CD14-positive monocyte (primary cell): ENCODE results near the gene UNC5C. TPM values are rescaled to one million over a fixed set of nuclear protein-coding genes. Genes with fewer than 3 reads are reported as not detected.

Experiments
- DNase-seq, 3 donors: peaks; one replicate each; pipeline ENCODE4 v3.0.0-alpha.2; 2011 to 2022
- H2AFZ ChIP-seq: 2 replicates; pipeline ENCODE4 v1.6.0; 2012; ENCODE audit warnings: mild to moderate bottlenecking, low read depth, low read length, inconsistent platforms; ENCODE audit not compliant: insufficient read depth, poor library complexity, severe bottlenecking
- H3K27ac ChIP-seq, 2 donors: 1 replicate in 1 of 2; 2 replicates in 1 of 2; pipeline ENCODE4 v1.5.1; 2012 to 2013; ENCODE audit warnings: low read length in 2 of 2, control low read depth in 1 of 2, inconsistent platforms in 1 of 2, low read depth in 1 of 2, mild to moderate bottlenecking in 1 of 2
- H3K27me3 ChIP-seq, 2 donors: one replicate each; pipeline versions ENCODE4 v1.6.0 to v1.6.1; 2011 to 2013; ENCODE audit warnings: low read length in 2 of 2; ENCODE audit not compliant: control insufficient read depth in 2 of 2, insufficient read depth in 2 of 2
- H3K36me3 ChIP-seq, 2 donors: replicated peaks in 1 of 2; 1 replicate in 1 of 2; 2 replicates in 1 of 2; pipeline versions ENCODE4 v1.5.1 to v1.6.1; 2012 to 2013; ENCODE audit warnings: low read length in 2 of 2, control low read depth in 1 of 2, inconsistent platforms in 1 of 2, mild to moderate bottlenecking in 1 of 2; ENCODE audit not compliant: insufficient read depth in 2 of 2, control insufficient read depth in 1 of 2
- H3K4me1 ChIP-seq, 2 donors: 1 replicate in 1 of 2; 2 replicates in 1 of 2; pipeline versions ENCODE4 v1.5.1 to v1.6.1; 2012 to 2013; ENCODE audit warnings: low read length in 2 of 2, control low read depth in 1 of 2, inconsistent platforms in 1 of 2, mild to moderate bottlenecking in 1 of 2, moderate library complexity in 1 of 2; ENCODE audit not compliant: insufficient read depth in 2 of 2, control insufficient read depth in 1 of 2
- H3K4me2 ChIP-seq: replicated peaks from 2 replicates; pipeline ENCODE3; 2012; ENCODE audit warnings: low read length, moderate library complexity, mild to moderate bottlenecking; ENCODE audit not compliant: poor library complexity, severe bottlenecking; ENCODE audit errors: extremely low read depth
- H3K4me3 ChIP-seq, 3 experiments: fragments of 200-600 bp in 1 of 3; sonication (generic) in 1 of 3; replicated peaks in 1 of 3; 1 replicate in 2 of 3; 2 replicates in 1 of 3; pipeline ENCODE4 v1.5.1; 2011 to 2013; ENCODE audit warnings: low read length in 3 of 3, mild to moderate bottlenecking in 3 of 3, control low read depth in 2 of 3, low read depth in 2 of 3, inconsistent platforms in 1 of 3, moderate library complexity in 1 of 3
- H3K79me2 ChIP-seq: 2 replicates; pipeline ENCODE4 v1.6.0; 2012; ENCODE audit warnings: mild to moderate bottlenecking, control low read depth, inconsistent platforms, low read length, moderate library complexity; ENCODE audit not compliant: insufficient read depth
- H3K9ac ChIP-seq: 2 replicates; pipeline ENCODE4 v1.6.0; 2017; ENCODE audit warnings: low read length, mild to moderate bottlenecking; ENCODE audit not compliant: insufficient read depth, poor library complexity, severe bottlenecking
- H3K9me3 ChIP-seq, 2 donors: replicated peaks in 1 of 2; 1 replicate in 1 of 2; 2 replicates in 1 of 2; pipeline versions ENCODE4 v1.5.1 to v1.6.1; 2012 to 2013; ENCODE audit warnings: low read length in 2 of 2, control low read depth in 1 of 2; ENCODE audit not compliant: control insufficient read depth in 1 of 2, insufficient read depth in 1 of 2
- H4K20me1 ChIP-seq: 2 replicates; pipeline ENCODE4 v1.6.0; 2012; ENCODE audit warnings: mild to moderate bottlenecking, low read length, control low read depth, moderate library complexity; ENCODE audit not compliant: insufficient read depth
- H3K27ac Mint-ChIP-seq, 7 donors: one replicate each; pipeline ENCODE4 v1.8.0; 2020; ENCODE audit warnings: mild to moderate bottlenecking in 7 of 7, mixed read lengths in 7 of 7, moderate library complexity in 6 of 7, inconsistent platforms in 2 of 7
- H3K27me3 Mint-ChIP-seq, 3 donors: one replicate each; pipeline ENCODE4 v1.8.0; 2021 to 2022; ENCODE audit warnings: low read depth in 3 of 3, mild to moderate bottlenecking in 3 of 3, mixed read lengths in 3 of 3, moderate library complexity in 3 of 3, inconsistent platforms in 1 of 3
- H3K36me3 Mint-ChIP-seq, 2 donors: one replicate each; pipeline ENCODE4 v1.8.0; 2020; ENCODE audit warnings: mixed read lengths in 2 of 2, inconsistent platforms in 1 of 2, mild to moderate bottlenecking in 1 of 2
- H3K4me1 Mint-ChIP-seq: one replicate; pipeline ENCODE4 v1.8.0; 2020; ENCODE audit warnings: mild to moderate bottlenecking, mixed read lengths
- H3K4me3 Mint-ChIP-seq, 2 donors: one replicate each; pipeline ENCODE4 v1.8.0; 2020; ENCODE audit warnings: mild to moderate bottlenecking in 2 of 2, mixed read lengths in 2 of 2, moderate library complexity in 1 of 2
- H3K9me3 Mint-ChIP-seq, 7 donors: one replicate each; pipeline ENCODE4 v1.8.0; 2020 to 2022; ENCODE audit warnings: mixed read lengths in 7 of 7, mild to moderate bottlenecking in 6 of 7, moderate library complexity in 6 of 7, inconsistent platforms in 2 of 7
- CTCF ChIP-seq: fragments of 200-600 bp; IDR thresholded peaks from one replicate; pipeline ENCODE4 v1.8.0; 2022; ENCODE audit warnings: antibody characterized with exemption, mild to moderate bottlenecking
- WGBS: methylation state at CpG from one replicate; pipeline ENCODE4 v1.1.5; 2013; ENCODE audit warnings: missing lambda C conversion rate; ENCODE audit not compliant: insufficient coverage; 5-methylcytosine and 5-hydroxymethylcytosine counted together
- intact Hi-C, 2 donors: fragments of 100-400 bp; cut with micrococcal nuclease; formaldehyde crosslinking; loops; one replicate each; pipeline versions ENCODE4 v1.15.0 to v1.15.1; 2023
- polyA plus RNA-seq, 3 donors: library from polyadenylated mRNA; depleted of rRNA in 1 of 3; unstranded in 2 of 3; stranded (reverse) in 1 of 3; fragments of 300-500 nt in 2 of 3; fragments of >200 nt in 1 of 3; fragmentation: Illumina TruSeq in 2 of 3; gene quantifications; 1 replicate in 2 of 3; 2 replicates in 1 of 3; pipeline ENCODE4 v1.2.3, GENCODE V29; 2012 to 2021

UNC5C gene
- polyA plus RNA-seq, 3 donors = 0.03 TPM; not detected in 2

DNA sequence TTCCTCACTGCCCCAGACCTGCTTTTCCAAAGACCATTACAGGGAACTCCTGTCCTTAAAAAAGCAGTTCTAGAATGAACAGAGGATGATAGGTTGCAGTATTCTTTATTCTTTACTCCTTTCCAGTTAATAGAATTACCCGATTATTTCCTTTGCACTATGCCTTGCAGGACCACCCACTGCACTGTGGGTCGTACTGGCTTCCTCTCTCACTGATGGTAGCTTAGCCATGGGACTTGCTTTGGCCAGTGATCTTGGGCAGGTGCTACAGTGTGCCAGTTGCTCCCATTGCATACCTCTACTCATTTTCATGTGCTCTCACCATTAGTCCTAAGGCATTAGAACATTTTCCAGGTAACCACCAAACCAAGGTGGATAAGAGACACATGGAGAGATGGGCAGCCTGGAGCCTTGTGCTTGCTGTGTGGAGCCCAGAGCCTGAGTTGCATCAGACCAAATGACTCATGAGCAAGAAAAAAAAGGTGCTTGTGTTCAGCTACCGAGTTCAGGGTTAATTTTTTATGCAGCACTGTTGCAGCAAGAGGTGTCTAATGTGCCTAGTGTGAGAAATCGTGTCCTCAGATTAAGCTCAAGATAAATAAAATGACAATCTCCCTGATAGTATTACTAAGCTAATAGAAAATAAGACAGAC, 7.6 kb upstream of the UNC5C start:
- 64% methylated on average over 3 of the region's 4 CpGs for WGBS
- H3K4me3 ChIP-seq = no peak overlapping the region
- no peaks in the 10 kb centered on the region for H4K20me1 ChIP-seq
- DNase-seq = no peak
- no peak overlapping the region for H3K4me2 ChIP-seq
- no peaks in the 10 kb centered on the region for H3K9me3 ChIP-seq
- no peak overlapping the region for H3K27ac ChIP-seq
- H3K36me3 ChIP-seq = no peaks in the 10 kb centered on the region
- no peaks in the 10 kb centered on the region for H3K9me3 Mint-ChIP-seq
- H3K27ac Mint-ChIP-seq = no peak overlapping the region
- no peaks in the 10 kb centered on the region for H3K79me2 ChIP-seq
- no peaks in the 10 kb centered on the region for H3K4me1 ChIP-seq
- H3K27me3 Mint-ChIP-seq = peaks cover 0 to 6% (median under 1%) of the 10 kb centered on the region in 3 donors
- no peak overlapping the region for H3K4me3 Mint-ChIP-seq
- H3K36me3 Mint-ChIP-seq = no peaks in the 10 kb centered on the region
- intact Hi-C loops = no loop called here
- no peaks in the 10 kb centered on the region for H3K27me3 ChIP-seq
- peaks cover 7% of the 10 kb centered on the region for H3K4me1 Mint-ChIP-seq
- H3K9ac ChIP-seq = no peak overlapping the region
- TF ChIP-seq CTCF = no peak
- H2AFZ ChIP-seq = no peak overlapping the region

DNA sequence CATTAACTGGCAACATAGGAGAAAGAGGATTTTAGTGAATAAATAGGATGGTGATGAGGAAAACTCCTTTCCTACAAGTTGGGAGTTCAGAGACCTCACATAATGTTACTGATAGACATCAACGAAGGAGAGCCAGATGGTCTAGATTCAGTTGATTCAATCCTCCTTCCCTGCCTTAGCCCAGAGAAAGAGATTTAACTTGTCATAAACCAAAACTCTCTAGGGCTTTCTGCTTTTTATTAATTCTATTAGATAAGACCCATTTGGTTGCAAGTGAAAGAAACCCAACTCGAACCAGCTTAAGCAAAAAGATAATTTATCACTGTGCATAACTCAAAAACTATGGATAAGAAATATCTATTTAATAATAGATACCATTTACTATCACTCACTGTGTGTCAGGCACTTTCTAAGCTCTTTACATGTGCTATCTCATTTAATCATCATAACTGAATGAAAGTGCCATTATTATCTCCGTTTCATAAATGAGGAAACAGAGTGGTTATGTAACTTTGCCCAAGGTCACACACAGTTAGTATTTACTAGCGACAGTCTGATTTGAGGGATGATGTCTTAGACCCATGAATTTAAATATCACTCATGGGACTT, 4.3 kb upstream of the UNC5C start:
- H3K4me3 ChIP-seq = no peak overlapping the region
- no peak overlapping the region for H3K9ac ChIP-seq
- no peaks in the 10 kb centered on the region for H3K36me3 ChIP-seq
- H3K9me3 Mint-ChIP-seq = peaks cover 0 to 3% (median 0%) of the 10 kb centered on the region in 7 donors
- H3K4me1 Mint-ChIP-seq = peaks cover 29% of the 10 kb centered on the region
- H3K36me3 Mint-ChIP-seq = peaks cover 0 to 1% of the 10 kb centered on the region in 2 donors
- H4K20me1 ChIP-seq = no peaks in the 10 kb centered on the region
- no peak overlapping the region for H3K4me2 ChIP-seq
- H2AFZ ChIP-seq = no peak overlapping the region
- no peak for DNase-seq
- no peak overlapping the region for H3K4me3 Mint-ChIP-seq
- H3K4me1 ChIP-seq = peaks cover 15 to 24% of the 10 kb centered on the region in 2 donors
- H3K27ac ChIP-seq = no peak overlapping the region
- H3K27me3 ChIP-seq = peaks cover 6 to 25% of the 10 kb centered on the region in 2 donors
- intact Hi-C loops = no loop called here
- H3K27me3 Mint-ChIP-seq = peaks cover 27 to 31% (median 29%) of the 10 kb centered on the region in 3 donors
- TF ChIP-seq CTCF = no peak
- WGBS = no CpG with 5 or more reads among the region's 4 CpGs
- no peak overlapping the region for H3K27ac Mint-ChIP-seq
- no peaks in the 10 kb centered on the region for H3K79me2 ChIP-seq
- H3K9me3 ChIP-seq = peaks cover 0 to 2% of the 10 kb centered on the region in 2 donors
